ENCODE data around the gene FOXN3. TPM values are rescaled to one million over a fixed set of nuclear protein-coding genes. Genes with fewer than 3 reads are reported as not detected.

Gene FOXN3
- total RNA-seq, 1 experiment from 2014 or later = 13.8 TPM

DNA sequence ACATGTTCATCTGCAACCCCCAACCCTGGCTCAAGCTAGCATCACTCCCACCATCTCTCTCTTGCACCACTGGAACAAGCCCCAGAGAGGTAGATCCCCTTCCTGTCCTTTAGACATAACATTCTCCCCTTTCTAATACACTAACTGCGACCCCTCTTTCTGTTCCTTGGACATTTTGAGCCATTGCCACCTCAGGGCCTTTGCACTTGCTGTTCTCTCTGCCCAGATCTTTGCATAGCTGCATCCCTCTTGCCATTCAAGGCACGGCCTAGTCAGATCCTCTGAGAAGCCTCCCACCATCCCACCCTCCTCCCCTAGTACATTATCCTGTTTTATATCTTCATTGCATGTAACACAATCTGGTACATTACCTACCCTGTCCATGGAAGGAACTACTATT lies 16.5 kb downstream of the FOXN3 start:
- Histone ChIP-seq H2AFZ (ENCODE audit: low read length) (no peak overlapping the region), H3K4me1 (ENCODE audit: low read length) (no peaks in the 10 kb centered on the region; the same call in 1 of the 2 replicates), H4K20me1 (ENCODE audit: insufficient read depth, low read depth, low read length) (no peaks in the 10 kb centered on the region), H3K27me3 (ENCODE audit: low read length) (no peaks in the 10 kb centered on the region), H3K4me2 (ENCODE audit: low read depth, low read length, poor library complexity, severe bottlenecking) (no peak overlapping the region), H3K27ac (ENCODE audit: low read length) (no peak overlapping the region), H3K9me3 (ENCODE audit: low read length) (no peaks in the 10 kb centered on the region), H3K79me2 (ENCODE audit: low read length) (no peaks in the 10 kb centered on the region), H3K36me3 (ENCODE audit: insufficient read depth, low read length) (no peaks in the 10 kb centered on the region), H3K4me3 (ENCODE audit: low read length) (no peak overlapping the region), H3K9ac (ENCODE audit: low read length) (no peak overlapping the region), H3K9me2 (replicated peaks; ENCODE audit: insufficient read depth, low read length) (no peaks in the 10 kb centered on the region)
- no peak for DNase-seq

DNA sequence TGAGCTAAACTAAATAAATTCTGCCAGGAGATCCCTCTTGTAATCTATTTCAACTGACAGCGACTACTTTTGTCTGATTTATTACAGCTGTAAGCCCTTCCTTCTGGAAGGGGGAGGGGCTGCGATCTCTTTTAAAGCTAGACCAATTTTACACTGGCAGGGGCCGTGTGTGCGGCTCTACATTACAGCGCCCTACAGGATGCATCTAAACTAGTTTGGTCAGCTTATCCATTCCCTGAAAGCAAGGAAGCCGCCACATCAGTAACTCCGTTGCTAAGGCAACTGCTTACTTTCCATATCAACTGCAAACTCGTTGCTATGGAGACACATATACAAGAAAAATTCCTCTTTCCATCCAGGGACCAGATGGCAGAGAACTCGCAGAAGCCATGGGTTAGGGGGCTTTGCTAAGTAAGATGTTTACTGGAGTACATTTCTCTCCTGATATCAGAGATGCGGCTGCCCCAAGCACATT lies 17.4 kb downstream of the FOXN3 start:
- Histone ChIP-seq H3K4me1 (ENCODE audit: low read length) (no peaks in the 10 kb centered on the region), H3K27ac (ENCODE audit: low read length) (no peak overlapping the region), H3K9ac (ENCODE audit: low read length) (no peak overlapping the region), H2AFZ (ENCODE audit: low read length) (no peak overlapping the region), H3K36me3 (ENCODE audit: insufficient read depth, low read length) (no peaks in the 10 kb centered on the region), H3K27me3 (ENCODE audit: low read length) (no peaks in the 10 kb centered on the region), H4K20me1 (ENCODE audit: insufficient read depth, low read depth, low read length) (no peaks in the 10 kb centered on the region), H3K9me3 (ENCODE audit: low read length) (no peaks in the 10 kb centered on the region), H3K4me3 (ENCODE audit: low read length) (no peak overlapping the region), H3K9me2 (replicated peaks; ENCODE audit: insufficient read depth, low read length) (no peaks in the 10 kb centered on the region), H3K4me2 (ENCODE audit: low read depth, low read length, poor library complexity, severe bottlenecking) (no peak overlapping the region), H3K79me2 (ENCODE audit: low read length) (no peaks in the 10 kb centered on the region)
- no peak for DNase-seq

DNA sequence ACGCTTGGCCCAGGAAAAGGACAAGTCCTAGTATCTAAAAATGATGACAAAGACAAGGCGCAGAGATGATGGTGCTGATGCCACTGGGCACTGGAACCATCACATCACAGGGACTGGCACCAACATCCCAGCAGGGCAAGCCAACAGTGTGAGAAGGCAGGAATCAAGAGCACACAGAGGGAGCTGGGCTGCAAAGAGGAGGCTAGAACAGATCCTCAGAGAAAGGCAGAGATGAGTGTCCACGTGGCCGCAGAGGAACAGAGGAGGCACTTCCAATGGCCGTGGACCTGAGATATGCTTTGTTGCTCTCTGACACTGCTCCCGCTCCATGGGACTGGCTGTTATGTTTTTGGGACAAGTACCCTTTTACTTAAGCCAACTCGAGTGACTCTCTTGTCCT lies 17.9 kb downstream of the FOXN3 start:
- Histone ChIP-seq H2AFZ (ENCODE audit: low read length) (no peak overlapping the region), H3K4me3 (ENCODE audit: low read length) (no peak overlapping the region), H3K27me3 (ENCODE audit: low read length) (no peaks in the 10 kb centered on the region), H3K4me1 (ENCODE audit: low read length) (no peaks in the 10 kb centered on the region), H3K27ac (ENCODE audit: low read length) (no peak overlapping the region), H3K9ac (ENCODE audit: low read length) (no peak overlapping the region), H3K36me3 (ENCODE audit: insufficient read depth, low read length) (no peaks in the 10 kb centered on the region), H3K9me2 (replicated peaks; ENCODE audit: insufficient read depth, low read length) (no peaks in the 10 kb centered on the region), H3K9me3 (ENCODE audit: low read length) (no peaks in the 10 kb centered on the region), H4K20me1 (ENCODE audit: insufficient read depth, low read depth, low read length) (no peaks in the 10 kb centered on the region), H3K79me2 (ENCODE audit: low read length) (no peaks in the 10 kb centered on the region), H3K4me2 (ENCODE audit: low read depth, low read length, poor library complexity, severe bottlenecking) (no peak overlapping the region)
- no peak for DNase-seq

DNA sequence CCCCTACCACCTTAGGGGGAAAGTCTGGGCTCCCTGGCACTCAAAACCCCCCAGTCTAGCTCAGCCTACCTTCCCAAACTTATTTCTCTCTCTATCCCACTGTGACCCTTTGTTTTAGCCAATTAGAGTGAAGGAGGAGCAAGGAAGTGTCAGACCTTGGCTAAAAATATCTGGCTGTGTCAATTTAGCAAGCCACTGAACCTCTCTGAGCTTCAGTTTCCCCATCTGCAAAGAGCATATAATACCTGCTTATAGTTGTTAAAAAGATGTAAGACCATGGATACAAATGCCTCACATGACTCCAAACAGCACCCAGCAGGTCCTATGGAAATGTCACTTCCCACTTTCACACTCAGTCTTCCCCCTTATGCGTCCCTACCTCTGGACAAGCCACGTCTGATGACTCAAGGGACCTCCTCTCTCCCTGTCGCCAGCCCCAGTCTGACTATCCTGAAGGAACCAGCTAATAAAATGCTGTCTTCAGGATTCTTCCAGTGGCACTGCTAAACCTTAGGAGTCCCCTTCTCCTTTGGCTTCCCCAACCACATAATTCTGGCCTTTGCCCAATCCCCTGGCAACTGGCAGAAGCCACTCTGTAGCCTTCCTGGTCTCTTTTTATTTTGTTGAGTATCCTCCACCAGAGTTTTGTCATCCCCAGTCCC lies 19.3 kb downstream of the FOXN3 start:
- Histone ChIP-seq H3K4me2 (ENCODE audit: low read depth, low read length, poor library complexity, severe bottlenecking) (no peak overlapping the region), H4K20me1 (ENCODE audit: insufficient read depth, low read depth, low read length) (no peaks in the 10 kb centered on the region), H3K79me2 (ENCODE audit: low read length) (no peaks in the 10 kb centered on the region), H3K9ac (ENCODE audit: low read length) (no peak overlapping the region), H3K4me1 (ENCODE audit: low read length) (no peaks in the 10 kb centered on the region), H3K9me3 (ENCODE audit: low read length) (no peaks in the 10 kb centered on the region), H3K27me3 (ENCODE audit: low read length) (no peaks in the 10 kb centered on the region), H2AFZ (ENCODE audit: low read length) (no peak overlapping the region), H3K36me3 (ENCODE audit: insufficient read depth, low read length) (no peaks in the 10 kb centered on the region), H3K4me3 (ENCODE audit: low read length) (no peak overlapping the region), H3K27ac (ENCODE audit: low read length) (no peak overlapping the region), H3K9me2 (replicated peaks; ENCODE audit: insufficient read depth, low read length) (no peaks in the 10 kb centered on the region)
- DNase-seq = no peak

- Histone ChIP-seq H3K79me2 (ENCODE audit: low read length) (no peaks in the 10 kb centered on the region), H3K9ac (ENCODE audit: low read length) (no peak overlapping the region), H4K20me1 (ENCODE audit: insufficient read depth, low read depth, low read length) (no peaks in the 10 kb centered on the region), H3K36me3 (ENCODE audit: insufficient read depth, low read length) (no peaks in the 10 kb centered on the region), H3K4me2 (ENCODE audit: low read depth, low read length, poor library complexity, severe bottlenecking) (no peak overlapping the region), H2AFZ (ENCODE audit: low read length) (no peak overlapping the region), H3K27me3 (ENCODE audit: low read length) (no peaks in the 10 kb centered on the region), H3K27ac (ENCODE audit: low read length) (no peak overlapping the region), H3K9me3 (ENCODE audit: low read length) (no peaks in the 10 kb centered on the region), H3K4me1 (ENCODE audit: low read length) (no peaks in the 10 kb centered on the region), H3K4me3 (ENCODE audit: low read length) (no peak overlapping the region), H3K9me2 (replicated peaks; ENCODE audit: insufficient read depth, low read length) (no peaks in the 10 kb centered on the region)
- no peak for DNase-seq
Measured at GRCh38 chr14:89394972-89395371, 22.1 kb downstream of the FOXN3 start.

DNA sequence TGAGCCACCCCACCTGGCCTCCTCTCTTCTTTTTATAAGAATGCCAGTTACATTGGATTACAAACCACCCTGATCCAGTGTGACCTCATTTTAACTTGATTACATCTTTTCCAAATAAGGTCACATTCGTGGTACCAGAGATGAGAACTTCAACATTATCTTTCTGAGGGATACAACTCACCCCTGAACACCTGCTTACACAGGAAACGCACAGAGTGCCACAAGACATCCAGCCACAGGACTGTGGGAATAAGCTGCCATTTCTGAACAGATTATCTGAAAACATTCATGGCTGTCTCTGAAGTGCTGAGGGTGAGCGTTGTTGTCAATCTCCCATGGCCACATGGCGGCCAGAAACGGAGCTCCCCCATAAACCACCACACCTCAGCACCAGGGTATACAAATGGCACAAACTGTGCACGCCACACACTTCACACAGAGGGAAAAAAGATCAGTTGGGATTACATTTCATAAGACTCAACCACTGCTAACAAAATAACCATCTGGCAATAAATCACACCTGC lies 23.7 kb downstream of the FOXN3 start:
- peaks cover 4% of the 10 kb centered on the region; the same call in 1 of the 2 replicates for H4K20me1 ChIP-seq (ENCODE audit: insufficient read depth, low read depth, low read length)
- no peaks in the 10 kb centered on the region for H3K9me2 ChIP-seq (replicated peaks; ENCODE audit: insufficient read depth, low read length)
- H3K4me3 ChIP-seq (ENCODE audit: low read length) = no peak overlapping the region
- H3K9ac ChIP-seq (ENCODE audit: low read length) = no peak overlapping the region
- H3K36me3 ChIP-seq (ENCODE audit: insufficient read depth, low read length) = no peaks in the 10 kb centered on the region
- H3K4me1 ChIP-seq (ENCODE audit: low read length) = no peaks in the 10 kb centered on the region
- no peaks in the 10 kb centered on the region for H3K27me3 ChIP-seq (ENCODE audit: low read length)
- H3K27ac ChIP-seq (ENCODE audit: low read length) = no peak overlapping the region
- no peaks in the 10 kb centered on the region for H3K79me2 ChIP-seq (ENCODE audit: low read length)
- DNase-seq = no peak
- H3K4me2 ChIP-seq (ENCODE audit: low read depth, low read length, poor library complexity, severe bottlenecking) = no peak overlapping the region
- H2AFZ ChIP-seq (ENCODE audit: low read length) = no peak overlapping the region
- no peaks in the 10 kb centered on the region for H3K9me3 ChIP-seq (ENCODE audit: low read length)

GRCh38 chr14:89392181-89392580 lies 24.9 kb downstream of the FOXN3 start:
- H4K20me1 ChIP-seq (ENCODE audit: insufficient read depth, low read depth, low read length) = peaks cover 7% of the 10 kb centered on the region; the same call in 1 of the 2 replicates
- no peak overlapping the region for H2AFZ ChIP-seq (ENCODE audit: low read length)
- DNase-seq = no peak
- H3K27me3 ChIP-seq (ENCODE audit: low read length) = no peaks in the 10 kb centered on the region
- H3K4me2 ChIP-seq (ENCODE audit: low read depth, low read length, poor library complexity, severe bottlenecking) = no peak overlapping the region
- H3K27ac ChIP-seq (ENCODE audit: low read length) = no peak overlapping the region
- no peaks in the 10 kb centered on the region for H3K9me2 ChIP-seq (replicated peaks; ENCODE audit: insufficient read depth, low read length)
- no peaks in the 10 kb centered on the region for H3K9me3 ChIP-seq (ENCODE audit: low read length)
- no peak overlapping the region for H3K4me3 ChIP-seq (ENCODE audit: low read length)
- no peaks in the 10 kb centered on the region for H3K4me1 ChIP-seq (ENCODE audit: low read length)
- no peaks in the 10 kb centered on the region for H3K79me2 ChIP-seq (ENCODE audit: low read length)
- no peaks in the 10 kb centered on the region for H3K36me3 ChIP-seq (ENCODE audit: insufficient read depth, low read length)
- H3K9ac ChIP-seq (ENCODE audit: low read length) = no peak overlapping the region

DNA sequence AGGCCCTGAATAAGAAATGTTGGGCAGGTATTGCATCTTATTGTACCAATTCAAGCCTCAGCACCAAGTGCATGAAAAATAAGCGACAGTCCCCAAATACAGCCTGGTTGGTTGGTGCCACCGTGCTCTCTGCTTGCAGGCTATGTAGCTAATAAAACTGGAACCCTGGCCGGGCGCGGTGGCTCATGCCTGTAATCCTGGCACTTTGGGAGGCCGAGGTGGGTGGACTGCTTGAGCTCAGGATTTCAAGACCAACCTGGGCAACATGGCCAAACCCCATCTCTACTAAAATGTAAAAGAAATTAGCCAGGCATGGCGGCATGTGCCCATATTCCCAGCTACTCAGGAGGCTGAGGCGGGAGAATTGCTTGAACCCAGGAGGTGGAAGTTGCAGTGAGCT lies 25.5 kb downstream of the FOXN3 start:
- H3K79me2 ChIP-seq (ENCODE audit: low read length) = no peaks in the 10 kb centered on the region
- H3K9me2 ChIP-seq (replicated peaks; ENCODE audit: insufficient read depth, low read length) = no peaks in the 10 kb centered on the region
- H3K27ac ChIP-seq (ENCODE audit: low read length) = no peak overlapping the region
- H3K36me3 ChIP-seq (ENCODE audit: insufficient read depth, low read length) = no peaks in the 10 kb centered on the region
- no peak overlapping the region for H3K4me3 ChIP-seq (ENCODE audit: low read length)
- H3K9ac ChIP-seq (ENCODE audit: low read length) = no peak overlapping the region
- no peaks in the 10 kb centered on the region for H3K4me1 ChIP-seq (ENCODE audit: low read length)
- H4K20me1 ChIP-seq (ENCODE audit: insufficient read depth, low read depth, low read length) = peaks cover 7% of the 10 kb centered on the region; the same call in 1 of the 2 replicates
- H2AFZ ChIP-seq (ENCODE audit: low read length) = no peak overlapping the region
- no peaks in the 10 kb centered on the region for H3K9me3 ChIP-seq (ENCODE audit: low read length)
- no peak for DNase-seq
- H3K27me3 ChIP-seq (ENCODE audit: low read length) = no peaks in the 10 kb centered on the region
- H3K4me2 ChIP-seq (ENCODE audit: low read depth, low read length, poor library complexity, severe bottlenecking) = no peak overlapping the region

Measured in Karpas-422 (cell line).